Neural cell (in vitro differentiated cells): Measurements from ENCODE around the gene TSPAN14. TPM values are rescaled to one million over a fixed set of nuclear protein-coding genes. Genes with fewer than 3 reads are reported as not detected.

Source experiments
- H2AFZ ChIP-seq: fragments of 200-600, 300-800 bp; sonication (generic), shearing (Covaris generic); 2 replicates; pipeline ENCODE4 v1.6.0; 2014; ENCODE audit warnings: low read depth, mild to moderate bottlenecking, antibody characterized with exemption, low read length, moderate library complexity
- H3F3A ChIP-seq: fragments of 200-600 bp; shearing (Covaris generic); 2 replicates; pipeline ENCODE4 v1.6.1; 2016; ENCODE audit warnings: mild to moderate bottlenecking, moderate library complexity, mixed read lengths, antibody characterized with exemption, low read length; ENCODE audit not compliant: insufficient read depth, poor library complexity, severe bottlenecking
- H3K27ac ChIP-seq: fragments of 200-600, 300-800 bp; sonication (generic), shearing (Covaris generic); 2 replicates; pipeline ENCODE4 v1.5.1; 2014; ENCODE audit warnings: mild to moderate bottlenecking, low read length, moderate library complexity
- H3K27me3 ChIP-seq: fragments of 300-800, 200-600 bp; sonication (generic), shearing (Covaris generic); 2 replicates; pipeline ENCODE4 v1.6.0; 2014; ENCODE audit warnings: mild to moderate bottlenecking, low read depth, low read length, moderate library complexity; ENCODE audit not compliant: insufficient read depth
- H3K36me3 ChIP-seq: fragments of 300-800, 200-600 bp; sonication (generic), shearing (Covaris generic); 2 replicates; pipeline ENCODE4 v1.5.1; 2014; ENCODE audit warnings: mild to moderate bottlenecking, antibody characterized with exemption, low read length, moderate library complexity; ENCODE audit not compliant: insufficient read depth
- H3K4me2 ChIP-seq: fragments of 300-800, 200-600 bp; sonication (generic), shearing (Covaris generic); 2 replicates; pipeline ENCODE4 v1.6.0; 2014; ENCODE audit warnings: mild to moderate bottlenecking, low read length
- H3K4me3 ChIP-seq: fragments of 300-800, 200-600 bp; sonication (generic), shearing (Covaris generic); 2 replicates; pipeline ENCODE4 v1.5.1; 2014; ENCODE audit warnings: mild to moderate bottlenecking, low read length, moderate library complexity
- H3K79me2 ChIP-seq: fragments of 200-600 bp; shearing (Covaris generic); replicated peaks from 2 replicates; pipeline ENCODE4 v1.6.0; 2014; ENCODE audit warnings: mild to moderate bottlenecking, low read length, moderate library complexity; ENCODE audit not compliant: insufficient read depth
- H3K9ac ChIP-seq: fragments of 300-800, 200-600 bp; sonication (generic), shearing (Covaris generic); 2 replicates; pipeline ENCODE4 v1.6.1; 2016; ENCODE audit warnings: mild to moderate bottlenecking, low read length, mixed read lengths
- H3K9me2 ChIP-seq: fragments of 200-600 bp; shearing (Covaris generic); 2 replicates; pipeline ENCODE4 v1.6.1; 2016; ENCODE audit warnings: mild to moderate bottlenecking, low read length, mixed read lengths; ENCODE audit not compliant: insufficient read depth
- H3K9me3 ChIP-seq: fragments of 200-600, 300-800 bp; sonication (generic), shearing (Covaris generic); 2 replicates; pipeline ENCODE4 v1.6.1; 2016; ENCODE audit warnings: mild to moderate bottlenecking, mixed run types, low read length, moderate library complexity, mixed read lengths
- H4K20me1 ChIP-seq: fragments of 200-600 bp; shearing (Covaris generic); 2 replicates; pipeline ENCODE4 v1.6.1; 2016; ENCODE audit warnings: mild to moderate bottlenecking, mixed run types; ENCODE audit not compliant: insufficient read depth
- CTCF ChIP-seq: fragments of 450-650 bp; IDR thresholded peaks from 2 replicates; pipeline ENCODE4 v1.5.1; 2014; ENCODE audit warnings: antibody characterized with exemption, mild to moderate bottlenecking, moderate library complexity; ENCODE audit not compliant: poor library complexity, severe bottlenecking
- EP300 ChIP-seq: fragments of 450-650 bp; conservative IDR thresholded peaks from 2 replicates; pipeline ENCODE4 v1.6.1; 2014; ENCODE audit warnings: antibody characterized with exemption, mild to moderate bottlenecking, moderate library complexity; ENCODE audit not compliant: poor library complexity, severe bottlenecking
- EZH2 ChIP-seq: fragments of 200-600, 300-800 bp; shearing (Covaris generic), sonication (generic); IDR thresholded peaks from 2 replicates; pipeline ENCODE4 v1.6.1; 2014; ENCODE audit warnings: antibody characterized with exemption, low read length, borderline replicate concordance, mild to moderate bottlenecking; ENCODE audit not compliant: insufficient read depth, poor library complexity, severe bottlenecking
- MXI1 ChIP-seq: fragments of 450-650 bp; conservative IDR thresholded peaks from 2 replicates; pipeline ENCODE4 v1.6.1; 2014; ENCODE audit warnings: antibody characterized with exemption, mild to moderate bottlenecking; ENCODE audit not compliant: poor library complexity, severe bottlenecking
- POLR2AphosphoS5 ChIP-seq: IDR thresholded peaks from 2 replicates; pipeline ENCODE4 v1.6.1; 2012
- RAD21 ChIP-seq: fragments of 450-650 bp; conservative IDR thresholded peaks from 2 replicates; pipeline ENCODE4 v1.6.1; 2014; ENCODE audit warnings: antibody characterized with exemption, mild to moderate bottlenecking, moderate library complexity
- REST ChIP-seq: IDR thresholded peaks from 2 replicates; pipeline ENCODE4 v1.6.1; 2012; ENCODE audit warnings: borderline replicate concordance
- SMC3 ChIP-seq: fragments of 450-650 bp; conservative IDR thresholded peaks from 2 replicates; pipeline ENCODE4 v1.6.1; 2014; ENCODE audit warnings: antibody characterized with exemption, mild to moderate bottlenecking, moderate library complexity; ENCODE audit not compliant: poor library complexity
- TAF1 ChIP-seq: IDR thresholded peaks from 2 replicates; pipeline ENCODE4 v1.6.1; 2012; ENCODE audit warnings: low read depth
- polyA plus RNA-seq: library from polyadenylated mRNA; depleted of rRNA; stranded (reverse); fragments of >200 nt; gene quantifications from 2 replicates; pipeline ENCODE4 v1.2.3, GENCODE V29; 2014

TSPAN14 gene
- polyA plus RNA-seq, 1 donor from 2014 or later = 26.3 TPM

GRCh38 chr10:80491251-80492102 is 37.4 kb downstream of the TSPAN14 start:
- H3K27me3 ChIP-seq = no peaks in the 10 kb centered on the region
- H3K9me3 ChIP-seq = no peaks in the 10 kb centered on the region
- no peak overlapping the region for H2AFZ ChIP-seq
- no peaks in the 10 kb centered on the region for H3F3A ChIP-seq
- H3K27ac ChIP-seq = no peak overlapping the region
- TF ChIP-seq TAF1 = no peak
- no peak for TF ChIP-seq EP300
- TF ChIP-seq RAD21 = no peak
- TF ChIP-seq SMC3 = no peak
- no peak for TF ChIP-seq POLR2AphosphoS5
- TF ChIP-seq CTCF = no peak
- TF ChIP-seq MXI1 = no peak
- no peak for TF ChIP-seq EZH2
- H3K4me2 ChIP-seq = no peak overlapping the region
- no peaks in the 10 kb centered on the region for H3K9me2 ChIP-seq
- no peaks in the 10 kb centered on the region for H4K20me1 ChIP-seq
- H3K36me3 ChIP-seq = no peaks in the 10 kb centered on the region
- H3K4me3 ChIP-seq = no peak overlapping the region
- no peak overlapping the region for H3K9ac ChIP-seq
- peaks cover 54% of the 10 kb centered on the region for H3K79me2 ChIP-seq

GRCh38 chr10:80492848-80493521 is 38.9 kb downstream of the TSPAN14 start:
- no peak overlapping the region for H3K27ac ChIP-seq

More at GRCh38 chr10:80492848-80493521, 38.9 kb downstream of the TSPAN14 start:
- H2AFZ ChIP-seq = no peak overlapping the region
- peaks cover 52% of the 10 kb centered on the region for H3K79me2 ChIP-seq
- H3K27me3 ChIP-seq = no peaks in the 10 kb centered on the region
- no peaks in the 10 kb centered on the region for H3K36me3 ChIP-seq
- H3K9me2 ChIP-seq = no peaks in the 10 kb centered on the region
- H3K9ac ChIP-seq = no peak overlapping the region
- H4K20me1 ChIP-seq = no peaks in the 10 kb centered on the region
- H3F3A ChIP-seq = no peaks in the 10 kb centered on the region
- no peak overlapping the region for H3K4me3 ChIP-seq
- no peaks in the 10 kb centered on the region for H3K9me3 ChIP-seq
- H3K4me2 ChIP-seq = no peak overlapping the region
- no peak for TF ChIP-seq RAD21
- no peak for TF ChIP-seq MXI1
- no peak for TF ChIP-seq SMC3
- no peak for TF ChIP-seq TAF1
- no peak for TF ChIP-seq EZH2
- TF ChIP-seq POLR2AphosphoS5 = no peak
- no peak for TF ChIP-seq CTCF
- no peak for TF ChIP-seq EP300
- TF ChIP-seq REST = no peak
